Activated CD4-positive, alpha-beta T cell treated with anti-CD3 and anti-CD28 coated beads, Interleukin-2, Interleukin-4, amounts not matched to agents 100 ng/mL and 50 ng/mL, durations not matched to agents 16 hours and 8 hours (primary cell): ENCODE results near the gene SMIM13.

Experiments used
- DNase-seq: peaks from one replicate; pipeline ENCODE4 v3.0.0-alpha.2; 2020; ENCODE audit warnings: low spot score

The SMIM13 gene

GRCh38 chr6:11153447-11153846 lies 59.8 kb downstream of the SMIM13 start:
- no peak for DNase-seq

- no peak for DNase-seq
Observed at GRCh38 chr6:11155589-11155988, 62.0 kb downstream of the SMIM13 start.

- no peak for DNase-seq
Observed at GRCh38 chr6:11160199-11160598, 66.6 kb downstream of the SMIM13 start.

GRCh38 chr6:11161031-11161956 lies 67.7 kb downstream of the SMIM13 start:
- no peak for DNase-seq

- DNase-seq: no peak
Observed at GRCh38 chr6:11162262-11162661, 68.6 kb downstream of the SMIM13 start.

GRCh38 chr6:11163932-11164331 lies 70.3 kb downstream of the SMIM13 start:
- peak; percentile 58 for DNase-seq

- DNase-seq: peak; percentile 31
Observed at GRCh38 chr6:11164717-11165646, 71.3 kb downstream of the SMIM13 start.

- no peak for DNase-seq
Observed at GRCh38 chr6:11166948-11167347, 73.3 kb downstream of the SMIM13 start.

GRCh38 chr6:11168091-11168635 lies 74.5 kb downstream of the SMIM13 start:
- no peak for DNase-seq

GRCh38 chr6:11171952-11172351 lies 78.3 kb downstream of the SMIM13 start:
- DNase-seq: no peak

GRCh38 chr6:11172501-11173327 lies 79.1 kb downstream of the SMIM13 start:
- DNase-seq: peak; percentile 68

GRCh38 chr6:11174242-11174611 lies 80.6 kb downstream of the SMIM13 start:
- DNase-seq: no peak

GRCh38 chr6:11177271-11177670 lies 83.6 kb downstream of the SMIM13 start:
- no peak for DNase-seq

- DNase-seq: no peak
Observed at GRCh38 chr6:11179088-11179418, 85.4 kb downstream of the SMIM13 start.

GRCh38 chr6:11179419-11180202 lies 86.0 kb downstream of the SMIM13 start:
- no peak for DNase-seq

GRCh38 chr6:11181478-11182136 lies 88.0 kb downstream of the SMIM13 start:
- DNase-seq: no peak

- no peak for DNase-seq
Observed at GRCh38 chr6:11183761-11184362, 90.2 kb downstream of the SMIM13 start.

- no peak for DNase-seq
Observed at GRCh38 chr6:11185204-11185842, 91.7 kb downstream of the SMIM13 start.

GRCh38 chr6:11187301-11187700 lies 93.7 kb downstream of the SMIM13 start:
- DNase-seq: no peak
